Measurements from ENCODE around the gene PCDHGB2. TPM values are rescaled to one million over a fixed set of nuclear protein-coding genes. Genes with fewer than 3 reads are reported as not detected.

PCDHGB2 gene
- total and polyA plus RNA-seq, 2 of the 8 experiments (the other 6 are each of a cell fraction or from before 2014, with no cell fraction given), result 1.9 to 2.9 TPM

- Histone ChIP-seq H3K56ac (replicated peaks; ENCODE audit: insufficient read length, low read depth, low read length) (no peak overlapping the region), H3K4me3 (ENCODE audit: extremely low read depth in 1 of 4, insufficient read depth in 2 of 4, low read depth in 3 of 4, low read length in 4 of 4) (no peak overlapping the region), H3K79me1 (ENCODE audit: low read depth, low read length) (no peaks in the 10 kb centered on the region), H3K4me2 (ENCODE audit: insufficient read depth in 1 of 2, low read depth in 2 of 2, low read length in 2 of 2) (no peak overlapping the region), H2BK12ac (ENCODE audit: low read depth, low read length) (no peak overlapping the region), H3K4me1 (replicated peaks in 1 of 4; ENCODE audit: control insufficient read depth in 3 of 4, insufficient read depth in 4 of 4, low read length in 3 of 4) (0 out of 7 replicates have a peak, but pooled peaks cover 0 to 1% (median 0%) of the 10 kb centered on the region in 4 experiments), H4K5ac (ENCODE audit: insufficient read length, low read depth, low read length) (no peak overlapping the region), H2AK5ac (ENCODE audit: low read depth, low read length) (no peak overlapping the region), H3K18ac (ENCODE audit: extremely low read depth, low read length) (no peak overlapping the region), H3K27ac (ENCODE audit: low read depth, low read length) (no peak overlapping the region), H3K23ac (ENCODE audit: insufficient read length) (no peak overlapping the region), H3K79me2 (ENCODE audit: control insufficient read depth in 1 of 2, insufficient read depth in 2 of 2, low read length in 2 of 2) (no peaks in the 10 kb centered on the region), H3K4ac (replicated peaks; ENCODE audit: insufficient read length, low read depth, low read length) (no peak overlapping the region), H2BK20ac (ENCODE audit: low read length) (no peak overlapping the region), H2BK15ac (ENCODE audit: low read length) (no peak overlapping the region), H3K9me3 (ENCODE audit: insufficient read depth in 2 of 2, low read depth in 1 of 2, low read length in 1 of 2) (peaks cover 32 to 50% of the 10 kb centered on the region in 2 experiments), H3K9ac (replicated peaks in 1 of 4; ENCODE audit: extremely low read depth in 1 of 4, low read depth in 3 of 4, low read length in 3 of 4) (no peak overlapping the region), H3K14ac (ENCODE audit: insufficient read length) (no peak overlapping the region), H3K23me2 (ENCODE audit: low read depth, low read length) (no peaks in the 10 kb centered on the region), H3K36me3 (ENCODE audit: control insufficient read depth in 2 of 4, insufficient read depth in 4 of 4, low read length in 3 of 4) (peaks cover 0 to 13% (median 4%) of the 10 kb centered on the region in 4 experiments; a peak in 4 of 8 replicates), H2BK120ac (replicated peaks; ENCODE audit: low read depth, low read length) (no peak overlapping the region), H4K20me1 (replicated peaks in 1 of 2; ENCODE audit: control insufficient read depth in 1 of 2, insufficient read depth in 2 of 2, low read length in 2 of 2) (no peaks in the 10 kb centered on the region), H4K8ac (ENCODE audit: extremely low read depth, insufficient read depth, low read length) (no peak overlapping the region), H3K27me3 (replicated peaks in 1 of 4; ENCODE audit: control insufficient read depth in 3 of 4, extremely low read depth in 1 of 4, insufficient read depth in 3 of 4, low read length in 3 of 4) (no peaks in the 10 kb centered on the region), H4K91ac (replicated peaks; ENCODE audit: insufficient read length, low read length) (no peak overlapping the region), H2BK5ac (ENCODE audit: low read depth, low read length) (no peak overlapping the region), H2AFZ (ENCODE audit: low read length) (no peak overlapping the region)
- DNase-seq (ENCODE audit: low read depth in 1 of 2, low spot score in 2 of 2) (no peak), FAIRE-seq (no peak)
- TF ChIP-seq RAD21 (IDR thresholded peaks at IDR 0.05 in 1 of 2, conservative IDR thresholded peaks at IDR 0.05 in 1 of 2; ENCODE audit: low read depth in 2 of 2, low read length in 2 of 2) (no peak), SIN3A (conservative IDR thresholded peaks at IDR 0.05 in 1 of 2, IDR thresholded peaks at IDR 0.05 in 1 of 2; ENCODE audit: low read depth in 1 of 2, low read length in 2 of 2) (no peak), JUN (IDR thresholded peaks at IDR 0.05; ENCODE audit: low read depth, low read length) (no peak)
- WGBS, 2 experiments (ENCODE audit: extremely low coverage in 1 of 2, insufficient coverage in 1 of 2, insufficient read length in 1 of 2, insufficient replicate concordance in 2 of 2, low coverage in 1 of 2, low lambda C conversion rate in 2 of 2, missing lambda C conversion rate in 1 of 2), result 95% methylated on average over 5 of the region's 5 CpGs; no CpG with 5 or more reads in 1 of the 2 experiments
- CTCF ChIA-PET (ENCODE audit: partially characterized antibody), result interaction anchor here (0.8 to 4.4 kb wide), 34 partner anchors 8 to 280 kb away, joined by 3 to 28 read pairs (median 5); partner anchors contain the start of genes PCDHB10, PCDHB14, PCDHB15 and PCDHB2
- POLR2A ChIA-PET (ENCODE audit: partially characterized antibody), result interaction anchor here (0.7 kb wide), 1 partner anchor 163 kb away, joined by 3 read pairs; no protein-coding TSS in a partner anchor
These were observed 3.7 kb upstream of the PCDHGB2 start for GRCh38 chr5:141356133-141356532.

Measured in H1 (cell line).